Measurements from ENCODE around the gene TSPAN17. TPM values are rescaled to one million over a fixed set of nuclear protein-coding genes. Genes with fewer than 3 reads are reported as not detected.

TSPAN17 gene
- total and polyA plus RNA-seq, 2 experiments from 2014 or later, result 11.7 to 52.1 TPM

DNA sequence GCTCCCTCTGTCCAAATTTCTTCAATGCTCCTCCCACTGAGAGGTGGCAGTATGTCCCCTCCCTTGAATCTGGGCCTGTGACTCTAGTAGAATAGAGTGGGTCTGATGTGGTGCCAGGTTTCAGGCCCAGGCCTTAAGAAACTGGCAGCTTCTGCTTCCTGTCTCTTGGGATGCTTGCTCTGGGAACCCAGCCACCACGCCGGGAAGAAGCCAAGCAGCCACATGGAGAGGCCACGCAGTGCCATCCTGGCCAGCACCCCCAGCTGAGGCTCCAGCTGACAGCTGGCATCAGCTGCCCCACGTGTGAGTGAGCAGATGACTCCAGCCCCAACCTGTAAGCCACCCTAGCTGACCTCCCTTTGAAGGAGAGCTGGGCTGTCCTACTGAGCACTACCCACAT, 7.3 kb upstream of the TSPAN17 start (continued):
- TF ChIP-seq, protein P1, sequence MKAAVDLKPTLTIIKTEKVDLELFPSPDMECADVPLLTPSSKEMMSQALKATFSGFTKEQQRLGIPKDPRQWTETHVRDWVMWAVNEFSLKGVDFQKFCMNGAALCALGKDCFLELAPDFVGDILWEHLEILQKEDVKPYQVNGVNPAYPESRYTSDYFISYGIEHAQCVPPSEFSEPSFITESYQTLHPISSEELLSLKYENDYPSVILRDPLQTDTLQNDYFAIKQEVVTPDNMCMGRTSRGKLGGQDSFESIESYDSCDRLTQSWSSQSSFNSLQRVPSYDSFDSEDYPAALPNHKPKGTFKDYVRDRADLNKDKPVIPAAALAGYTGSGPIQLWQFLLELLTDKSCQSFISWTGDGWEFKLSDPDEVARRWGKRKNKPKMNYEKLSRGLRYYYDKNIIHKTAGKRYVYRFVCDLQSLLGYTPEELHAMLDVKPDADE (IDR thresholded peaks at IDR 0.05), result no peak
- no peak for TF ChIP-seq CREB1 (CRISPR knock-in tag; IDR thresholded peaks at IDR 0.05; ENCODE audit: low read depth)
- TF ChIP-seq, protein P2, sequence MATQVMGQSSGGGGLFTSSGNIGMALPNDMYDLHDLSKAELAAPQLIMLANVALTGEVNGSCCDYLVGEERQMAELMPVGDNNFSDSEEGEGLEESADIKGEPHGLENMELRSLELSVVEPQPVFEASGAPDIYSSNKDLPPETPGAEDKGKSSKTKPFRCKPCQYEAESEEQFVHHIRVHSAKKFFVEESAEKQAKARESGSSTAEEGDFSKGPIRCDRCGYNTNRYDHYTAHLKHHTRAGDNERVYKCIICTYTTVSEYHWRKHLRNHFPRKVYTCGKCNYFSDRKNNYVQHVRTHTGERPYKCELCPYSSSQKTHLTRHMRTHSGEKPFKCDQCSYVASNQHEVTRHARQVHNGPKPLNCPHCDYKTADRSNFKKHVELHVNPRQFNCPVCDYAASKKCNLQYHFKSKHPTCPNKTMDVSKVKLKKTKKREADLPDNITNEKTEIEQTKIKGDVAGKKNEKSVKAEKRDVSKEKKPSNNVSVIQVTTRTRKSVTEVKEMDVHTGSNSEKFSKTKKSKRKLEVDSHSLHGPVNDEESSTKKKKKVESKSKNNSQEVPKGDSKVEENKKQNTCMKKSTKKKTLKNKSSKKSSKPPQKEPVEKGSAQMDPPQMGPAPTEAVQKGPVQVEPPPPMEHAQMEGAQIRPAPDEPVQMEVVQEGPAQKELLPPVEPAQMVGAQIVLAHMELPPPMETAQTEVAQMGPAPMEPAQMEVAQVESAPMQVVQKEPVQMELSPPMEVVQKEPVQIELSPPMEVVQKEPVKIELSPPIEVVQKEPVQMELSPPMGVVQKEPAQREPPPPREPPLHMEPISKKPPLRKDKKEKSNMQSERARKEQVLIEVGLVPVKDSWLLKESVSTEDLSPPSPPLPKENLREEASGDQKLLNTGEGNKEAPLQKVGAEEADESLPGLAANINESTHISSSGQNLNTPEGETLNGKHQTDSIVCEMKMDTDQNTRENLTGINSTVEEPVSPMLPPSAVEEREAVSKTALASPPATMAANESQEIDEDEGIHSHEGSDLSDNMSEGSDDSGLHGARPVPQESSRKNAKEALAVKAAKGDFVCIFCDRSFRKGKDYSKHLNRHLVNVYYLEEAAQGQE (IDR thresholded peaks at IDR 0.05; ENCODE audit: unreplicated experiment), result no peak
- TF ChIP-seq EZH2phosphoT487 (IDR thresholded peaks at IDR 0.05; ENCODE audit: unreplicated experiment), result no peak
- TF ChIP-seq, protein P3, sequence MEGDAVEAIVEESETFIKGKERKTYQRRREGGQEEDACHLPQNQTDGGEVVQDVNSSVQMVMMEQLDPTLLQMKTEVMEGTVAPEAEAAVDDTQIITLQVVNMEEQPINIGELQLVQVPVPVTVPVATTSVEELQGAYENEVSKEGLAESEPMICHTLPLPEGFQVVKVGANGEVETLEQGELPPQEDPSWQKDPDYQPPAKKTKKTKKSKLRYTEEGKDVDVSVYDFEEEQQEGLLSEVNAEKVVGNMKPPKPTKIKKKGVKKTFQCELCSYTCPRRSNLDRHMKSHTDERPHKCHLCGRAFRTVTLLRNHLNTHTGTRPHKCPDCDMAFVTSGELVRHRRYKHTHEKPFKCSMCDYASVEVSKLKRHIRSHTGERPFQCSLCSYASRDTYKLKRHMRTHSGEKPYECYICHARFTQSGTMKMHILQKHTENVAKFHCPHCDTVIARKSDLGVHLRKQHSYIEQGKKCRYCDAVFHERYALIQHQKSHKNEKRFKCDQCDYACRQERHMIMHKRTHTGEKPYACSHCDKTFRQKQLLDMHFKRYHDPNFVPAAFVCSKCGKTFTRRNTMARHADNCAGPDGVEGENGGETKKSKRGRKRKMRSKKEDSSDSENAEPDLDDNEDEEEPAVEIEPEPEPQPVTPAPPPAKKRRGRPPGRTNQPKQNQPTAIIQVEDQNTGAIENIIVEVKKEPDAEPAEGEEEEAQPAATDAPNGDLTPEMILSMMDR (conservative IDR thresholded peaks at IDR 0.05; ENCODE audit: low read depth in 2 of 2), result no peak

DNA sequence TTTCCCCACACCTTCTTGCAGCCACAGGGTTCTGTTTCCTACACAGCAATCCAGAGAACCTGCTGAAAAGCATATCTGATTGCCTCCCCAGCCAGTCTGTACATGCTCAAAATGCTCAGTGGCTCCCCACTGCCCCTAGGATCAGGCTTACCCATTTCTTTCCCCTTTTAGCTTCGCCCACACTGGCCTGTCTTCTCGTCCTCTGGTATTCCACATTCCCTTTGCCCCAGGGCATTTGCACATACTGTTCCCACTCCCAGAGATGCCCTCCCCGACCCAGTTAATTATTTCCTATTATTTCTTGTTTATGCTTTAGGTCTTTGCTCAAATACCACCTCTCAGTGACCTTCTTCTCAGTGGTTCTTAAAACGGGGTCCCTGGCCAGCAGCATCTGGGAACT, 6.7 kb upstream of the TSPAN17 start:
- no peak overlapping the region for H3K4me3 Mint-ChIP-seq
- no peak overlapping the region for H3K27ac ChIP-seq (ENCODE audit: low read depth)
- H3K36me3 ChIP-seq (ENCODE audit: insufficient read depth), result no peaks in the 10 kb centered on the region
- H3K9me3 Mint-ChIP-seq, result no peaks in the 10 kb centered on the region; the same call in 2 of the 3 replicates
- DNase-seq (ENCODE audit: low spot score) (no peak), ATAC-seq (no peak)
- no peak overlapping the region for H3K4me3 ChIP-seq
- H4K20me1 ChIP-seq (replicated peaks; ENCODE audit: insufficient read depth), result no peaks in the 10 kb centered on the region
- H3F3A ChIP-seq (replicated peaks; ENCODE audit: low read depth), result no peaks in the 10 kb centered on the region
- H2AFZ ChIP-seq, result no peak overlapping the region
- H3K27me3 Mint-ChIP-seq (ENCODE audit: insufficient read depth, low read depth, poor library complexity), result peaks cover 18% of the 10 kb centered on the region
- H3K4me2 ChIP-seq, result no peak overlapping the region
- no peaks in the 10 kb centered on the region for H3K9me2 ChIP-seq (ENCODE audit: insufficient read depth)
- H3K4me1 ChIP-seq (ENCODE audit: insufficient read depth), result no peaks in the 10 kb centered on the region
- H3K79me2 ChIP-seq (replicated peaks; ENCODE audit: insufficient read depth), result no peaks in the 10 kb centered on the region
- no peaks in the 10 kb centered on the region for H3K36me3 Mint-ChIP-seq (ENCODE audit: low read depth)
- H3K27me3 ChIP-seq (ENCODE audit: insufficient read depth), result no peaks in the 10 kb centered on the region
- no peak overlapping the region for H3K27ac Mint-ChIP-seq
- H3K4me1 Mint-ChIP-seq, result peaks cover 34% of the 10 kb centered on the region
- TF ChIP-seq POLR2AphosphoS5 (IDR thresholded peaks at IDR 0.05; ENCODE audit: low read depth) (no peak), ZNF331 (CRISPR knock-in tag; IDR thresholded peaks at IDR 0.05; ENCODE audit: low read depth) (no peak), CREB1 (CRISPR knock-in tag; IDR thresholded peaks at IDR 0.05; ENCODE audit: low read depth) (no peak)
- TF ChIP-seq, protein P2 (IDR thresholded peaks at IDR 0.05; ENCODE audit: unreplicated experiment), result no peak
